Hepatocyte (in vitro differentiated cells): ENCODE data around the gene TOR3A. TPM values are rescaled to one million over a fixed set of nuclear protein-coding genes. Genes with fewer than 3 reads are reported as not detected.

ENCODE experiments used
- DNase-seq: peaks from one replicate; pipeline ENCODE4 v3.0.0-alpha.2; 2016; ENCODE audit warnings: low spot score
- H2AFZ ChIP-seq: fragments of 200-600 bp; sonication (generic); 2 replicates; pipeline ENCODE4 v1.6.0; 2016; ENCODE audit warnings: antibody characterized with exemption, mild to moderate bottlenecking
- H3K27ac ChIP-seq: fragments of 200-600 bp; sonication (generic); 2 replicates; pipeline ENCODE4 v1.5.1; 2016; ENCODE audit warnings: mild to moderate bottlenecking
- H3K27me3 ChIP-seq: fragments of 200-600 bp; sonication (generic); 2 replicates; pipeline ENCODE4 v1.6.1; 2016
- H3K36me3 ChIP-seq: fragments of 200-600 bp; sonication (generic); replicated peaks from 2 replicates; pipeline ENCODE4 v1.5.1; 2016; ENCODE audit warnings: low read depth; ENCODE audit not compliant: insufficient read depth
- H3K4me1 ChIP-seq: fragments of 200-600 bp; sonication (generic); 2 replicates; pipeline ENCODE4 v1.5.1; 2016; ENCODE audit warnings: mild to moderate bottlenecking, moderate library complexity; ENCODE audit not compliant: insufficient read depth
- H3K4me2 ChIP-seq: fragments of 200-600 bp; sonication (generic); 2 replicates; pipeline ENCODE4 v1.6.0; 2016
- H3K4me3 ChIP-seq: fragments of 200-600 bp; sonication (generic); 2 replicates; pipeline ENCODE4 v1.5.1; 2016; ENCODE audit warnings: mild to moderate bottlenecking
- H3K79me2 ChIP-seq: fragments of 200-600 bp; sonication (generic); 2 replicates; pipeline ENCODE4 v1.6.0; 2017; ENCODE audit warnings: mild to moderate bottlenecking
- H3K9me2 ChIP-seq: fragments of 200-600 bp; sonication (generic); replicated peaks from 2 replicates; pipeline ENCODE4 v1.6.0; 2017; ENCODE audit warnings: mild to moderate bottlenecking; ENCODE audit not compliant: insufficient read depth
- H3K9me3 ChIP-seq: fragments of 200-600 bp; sonication (generic); 2 replicates; pipeline ENCODE4 v1.5.1; 2016; ENCODE audit warnings: low read depth, mild to moderate bottlenecking
- H4K20me1 ChIP-seq: fragments of 200-600 bp; sonication (generic); 2 replicates; pipeline ENCODE4 v1.6.0; 2016; ENCODE audit warnings: mild to moderate bottlenecking; ENCODE audit not compliant: insufficient read depth, poor library complexity, severe bottlenecking
- EZH2 ChIP-seq: fragments of 200-600 bp; sonication (generic); IDR thresholded peaks from 2 replicates; pipeline ENCODE4 v1.6.1; 2016; ENCODE audit warnings: antibody characterized with exemption, mild to moderate bottlenecking, borderline replicate concordance
- EZH2phosphoT487 ChIP-seq: fragments of 200-600 bp; sonication (generic); IDR thresholded peaks from one replicate; pipeline ENCODE4 v1.6.1; 2018; ENCODE audit warnings: antibody characterized with exemption, mild to moderate bottlenecking, low read depth, moderate library complexity; ENCODE audit not compliant: unreplicated experiment, severe bottlenecking
- WGBS: methylation state at CpG from one replicate; pipeline ENCODE4 v1.1.6; 2016; ENCODE audit warnings: low lambda C conversion rate; ENCODE audit errors: missing lambda C conversion rate; 5-methylcytosine and 5-hydroxymethylcytosine counted together
- polyA plus RNA-seq: library from polyadenylated mRNA; unstranded; fragments of >200 nt; fragmentation: Nextera tagmentation; extraction: Ambion mirVana; gene quantifications from 2 replicates; pipeline ENCODE4 v1.2.1, GENCODE V29; 2016
- total RNA-seq: library from RNA; depleted of rRNA; stranded (reverse); fragments of >200 nt; gene quantifications from 2 replicates; pipeline ENCODE4 v1.2.3, GENCODE V29; 2014
- TF ChIP-seq, protein P1 (sequence below): fragments of 200-600 bp; sonication (generic); IDR thresholded peaks from 2 replicates; pipeline ENCODE4 v1.5.1; 2016; ENCODE audit warnings: antibody characterized with exemption, mild to moderate bottlenecking; ENCODE audit not compliant: poor library complexity

TOR3A gene
- total and polyA plus RNA-seq, 2 experiments from 2014 or later: 20.3 to 21.3 TPM

DNA sequence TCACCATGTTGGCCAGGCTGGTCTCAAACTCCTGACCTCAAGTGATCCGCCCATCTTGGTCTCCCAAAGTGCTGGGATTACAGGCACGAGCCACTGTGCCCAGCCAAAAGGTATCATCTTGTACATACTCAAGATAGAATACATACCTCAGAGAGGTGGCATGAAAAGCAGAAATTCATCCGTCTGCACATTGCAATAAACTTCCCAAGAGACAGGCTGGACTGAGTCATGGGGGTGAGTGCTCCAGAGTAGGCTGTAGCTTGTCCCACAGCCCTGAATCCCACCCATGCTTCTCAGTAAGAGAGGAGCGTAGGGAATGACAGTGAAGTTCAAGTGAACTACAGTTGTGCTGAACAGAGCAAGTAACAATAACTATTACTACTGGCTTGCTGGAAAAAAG is 19.7 kb downstream of the TOR3A start:
- Histone ChIP-seq H3K4me1 (no peaks in the 10 kb centered on the region), H3K27ac (no peak overlapping the region), H3K79me2 (no peaks in the 10 kb centered on the region), H3K9me2 (no peaks in the 10 kb centered on the region), H3K9me3 (no peaks in the 10 kb centered on the region), H4K20me1 (no peaks in the 10 kb centered on the region), H2AFZ (no peak overlapping the region), H3K4me3 (no peak overlapping the region), H3K36me3 (no peaks in the 10 kb centered on the region), H3K27me3 (no peaks in the 10 kb centered on the region), H3K4me2 (no peak overlapping the region)
- 94% methylated on average over 4 of the region's 4 CpGs for WGBS
- TF ChIP-seq, protein P1, sequence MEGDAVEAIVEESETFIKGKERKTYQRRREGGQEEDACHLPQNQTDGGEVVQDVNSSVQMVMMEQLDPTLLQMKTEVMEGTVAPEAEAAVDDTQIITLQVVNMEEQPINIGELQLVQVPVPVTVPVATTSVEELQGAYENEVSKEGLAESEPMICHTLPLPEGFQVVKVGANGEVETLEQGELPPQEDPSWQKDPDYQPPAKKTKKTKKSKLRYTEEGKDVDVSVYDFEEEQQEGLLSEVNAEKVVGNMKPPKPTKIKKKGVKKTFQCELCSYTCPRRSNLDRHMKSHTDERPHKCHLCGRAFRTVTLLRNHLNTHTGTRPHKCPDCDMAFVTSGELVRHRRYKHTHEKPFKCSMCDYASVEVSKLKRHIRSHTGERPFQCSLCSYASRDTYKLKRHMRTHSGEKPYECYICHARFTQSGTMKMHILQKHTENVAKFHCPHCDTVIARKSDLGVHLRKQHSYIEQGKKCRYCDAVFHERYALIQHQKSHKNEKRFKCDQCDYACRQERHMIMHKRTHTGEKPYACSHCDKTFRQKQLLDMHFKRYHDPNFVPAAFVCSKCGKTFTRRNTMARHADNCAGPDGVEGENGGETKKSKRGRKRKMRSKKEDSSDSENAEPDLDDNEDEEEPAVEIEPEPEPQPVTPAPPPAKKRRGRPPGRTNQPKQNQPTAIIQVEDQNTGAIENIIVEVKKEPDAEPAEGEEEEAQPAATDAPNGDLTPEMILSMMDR: no peak
- no peak for TF ChIP-seq EZH2
- TF ChIP-seq EZH2phosphoT487: no peak
- no peak for DNase-seq

GRCh38 chr1:179103999-179104398 is 22.1 kb downstream of the TOR3A start:
- Histone ChIP-seq H3K9me3 (no peaks in the 10 kb centered on the region), H4K20me1 (no peaks in the 10 kb centered on the region), H3K4me2 (no peak overlapping the region), H3K9me2 (no peaks in the 10 kb centered on the region), H3K79me2 (no peaks in the 10 kb centered on the region), H2AFZ (no peak overlapping the region), H3K4me3 (no peak overlapping the region), H3K4me1 (no peaks in the 10 kb centered on the region), H3K36me3 (no peaks in the 10 kb centered on the region), H3K27ac (no peak overlapping the region), H3K27me3 (no peaks in the 10 kb centered on the region)
- 83% methylated on average over 1 of the region's 1 CpG for WGBS
- DNase-seq: no peak
- no peak for TF ChIP-seq EZH2phosphoT487
- TF ChIP-seq, protein P1: no peak
- TF ChIP-seq EZH2: no peak

GRCh38 chr1:179104611-179105250 is 22.9 kb downstream of the TOR3A start:
- TF ChIP-seq, protein P1: no peak
- TF ChIP-seq EZH2: no peak
- TF ChIP-seq EZH2phosphoT487: no peak
- Histone ChIP-seq H3K9me2 (no peaks in the 10 kb centered on the region), H2AFZ (no peak overlapping the region), H3K79me2 (no peaks in the 10 kb centered on the region), H3K36me3 (no peaks in the 10 kb centered on the region), H3K4me3 (no peak overlapping the region), H4K20me1 (no peaks in the 10 kb centered on the region), H3K27ac (no peak overlapping the region), H3K27me3 (no peaks in the 10 kb centered on the region), H3K4me1 (no peaks in the 10 kb centered on the region), H3K4me2 (peak overlapping the region; percentile 2), H3K9me3 (no peaks in the 10 kb centered on the region)
- DNase-seq: no peak
- WGBS: 74% methylated on average over 3 of the region's 3 CpGs
